Large intestine (tissue), 3 donors: ENCODE measurements around the gene NPRL2. TPM values are rescaled to one million over a fixed set of nuclear protein-coding genes. Genes with fewer than 3 reads are reported as not detected.

Source experiments
- DNase-seq, 2 donors: peaks; one replicate each; pipeline versions ENCODE4 v3.0.0 to v3.0.0-alpha.2; 2013
- H3K27ac ChIP-seq: one replicate; pipeline ENCODE4 v1.5.1; 2013; ENCODE audit warnings: low read length
- H3K27me3 ChIP-seq: 2 replicates; pipeline ENCODE4 v1.6.1; 2013; ENCODE audit warnings: low read length; ENCODE audit not compliant: control insufficient read depth, insufficient read depth
- H3K36me3 ChIP-seq: 2 replicates; pipeline ENCODE4 v1.6.1; 2013; ENCODE audit warnings: low read length; ENCODE audit not compliant: control insufficient read depth, insufficient read depth
- H3K4me1 ChIP-seq: one replicate; pipeline ENCODE4 v1.6.1; 2013; ENCODE audit warnings: low read length; ENCODE audit not compliant: control insufficient read depth, insufficient read depth
- H3K4me3 ChIP-seq: one replicate; pipeline ENCODE4 v1.5.1; 2013; ENCODE audit warnings: low read length
- H3K9me3 ChIP-seq: one replicate; pipeline ENCODE4 v1.6.1; 2013; ENCODE audit warnings: mild to moderate bottlenecking, low read depth, low read length, moderate library complexity; ENCODE audit not compliant: control insufficient read depth
- WGBS: methylation state at CpG from one replicate; pipeline ENCODE4 v1.1.5; 2013; ENCODE audit warnings: low lambda C conversion rate; ENCODE audit not compliant: insufficient coverage; 5-methylcytosine and 5-hydroxymethylcytosine counted together
- polyA plus RNA-seq: library from polyadenylated mRNA; unstranded; fragments of 120-200 nt; gene quantifications from one replicate; pipeline ENCODE4 v1.2.1, GENCODE V29; 2013

NPRL2 gene
- polyA plus RNA-seq, 1 donor: 20.7 TPM

DNA sequence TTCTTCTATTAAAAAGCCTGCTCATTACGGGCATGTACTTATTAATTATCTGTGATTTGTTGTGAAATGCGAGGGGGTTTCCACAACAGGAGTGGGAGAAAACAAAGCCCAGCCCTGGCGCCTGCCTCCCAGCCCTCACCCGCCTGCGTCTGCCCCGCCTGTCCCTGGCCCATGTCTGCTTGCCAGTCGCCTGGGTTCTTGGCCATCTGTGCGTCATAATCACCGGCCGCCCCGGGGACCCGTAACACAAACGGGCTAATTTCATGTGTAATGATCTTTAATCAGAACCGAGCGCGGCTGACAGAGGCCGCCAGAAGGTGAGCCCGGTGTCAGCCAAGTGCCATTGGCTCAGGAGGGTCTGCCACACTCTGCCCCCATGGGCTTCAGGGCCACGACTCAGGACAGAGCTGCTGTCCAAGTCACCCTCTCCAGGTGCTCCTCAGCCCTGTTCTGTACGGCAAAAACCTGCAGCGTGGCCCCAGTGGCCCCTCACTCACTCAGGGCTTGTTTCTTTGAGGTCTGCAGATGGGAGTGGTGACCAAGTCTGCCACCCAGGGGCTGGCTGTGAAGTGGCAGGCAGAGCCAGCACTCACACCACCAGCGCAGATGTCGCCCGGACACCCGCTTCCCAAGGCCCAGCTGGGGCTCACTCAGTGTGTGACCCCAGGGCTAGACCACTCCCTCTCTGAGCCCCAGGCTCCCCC, 37.6 kb upstream of the NPRL2 start:
- Histone ChIP-seq H3K9me3 (no peaks in the 10 kb centered on the region), H3K27me3 (no peaks in the 10 kb centered on the region), H3K36me3 (no peaks in the 10 kb centered on the region), H3K4me3 (no peak overlapping the region), H3K4me1 (peaks cover 17% of the 10 kb centered on the region), H3K27ac (no peak overlapping the region)
- WGBS: no CpG with 5 or more reads among the region's 25 CpGs
- DNase-seq: peak in 1 of 2 donors; percentile 21

- Histone ChIP-seq H3K4me1 (peaks cover 11% of the 10 kb centered on the region), H3K27ac (no peak overlapping the region), H3K9me3 (no peaks in the 10 kb centered on the region), H3K36me3 (no peaks in the 10 kb centered on the region), H3K4me3 (no peak overlapping the region), H3K27me3 (no peaks in the 10 kb centered on the region)
- DNase-seq: no peak
- WGBS: 80% methylated on average over 1 of the region's 13 CpGs
Observed at GRCh38 chr3:50385754-50386153, 35.2 kb upstream of the NPRL2 start.

- Histone ChIP-seq H3K36me3 (no peaks in the 10 kb centered on the region), H3K9me3 (no peaks in the 10 kb centered on the region), H3K27me3 (no peaks in the 10 kb centered on the region), H3K27ac (no peak overlapping the region), H3K4me3 (no peak overlapping the region), H3K4me1 (no peaks in the 10 kb centered on the region)
- DNase-seq: no peak
- WGBS: no CpG with 5 or more reads among the region's 6 CpGs
Observed at GRCh38 chr3:50383750-50384149, 33.2 kb upstream of the NPRL2 start.

DNA sequence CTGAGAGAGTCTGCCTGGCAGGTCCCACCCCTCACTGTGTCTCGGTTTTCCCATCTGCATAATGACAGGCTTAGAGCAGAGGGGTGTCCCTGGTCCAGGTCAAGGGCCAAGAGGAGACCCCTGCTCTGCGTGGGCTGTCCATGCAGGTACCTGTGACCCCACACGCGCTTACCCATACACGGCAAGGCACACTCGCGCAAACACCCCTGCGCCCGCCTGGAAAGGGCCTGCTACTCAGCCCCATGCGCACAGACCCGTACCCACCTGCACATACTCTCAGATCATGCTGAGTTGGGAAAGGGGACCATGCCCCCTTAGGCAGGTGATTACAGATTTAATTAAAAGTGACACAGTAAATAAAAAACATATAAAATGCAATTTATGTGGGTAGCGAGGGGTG, 32.1 kb upstream of the NPRL2 start:
- no CpG with 5 or more reads among the region's 12 CpGs for WGBS
- no peak for DNase-seq
- Histone ChIP-seq H3K27ac (no peak overlapping the region), H3K9me3 (no peaks in the 10 kb centered on the region), H3K27me3 (no peaks in the 10 kb centered on the region), H3K4me1 (no peaks in the 10 kb centered on the region), H3K36me3 (no peaks in the 10 kb centered on the region), H3K4me3 (no peak overlapping the region)

- no peak overlapping the region for H3K27ac ChIP-seq
- no peaks in the 10 kb centered on the region for H3K9me3 ChIP-seq
- WGBS: no CpG with 5 or more reads among the region's 4 CpGs
Observed at GRCh38 chr3:50381383-50381782, 30.8 kb upstream of the NPRL2 start.

DNA sequence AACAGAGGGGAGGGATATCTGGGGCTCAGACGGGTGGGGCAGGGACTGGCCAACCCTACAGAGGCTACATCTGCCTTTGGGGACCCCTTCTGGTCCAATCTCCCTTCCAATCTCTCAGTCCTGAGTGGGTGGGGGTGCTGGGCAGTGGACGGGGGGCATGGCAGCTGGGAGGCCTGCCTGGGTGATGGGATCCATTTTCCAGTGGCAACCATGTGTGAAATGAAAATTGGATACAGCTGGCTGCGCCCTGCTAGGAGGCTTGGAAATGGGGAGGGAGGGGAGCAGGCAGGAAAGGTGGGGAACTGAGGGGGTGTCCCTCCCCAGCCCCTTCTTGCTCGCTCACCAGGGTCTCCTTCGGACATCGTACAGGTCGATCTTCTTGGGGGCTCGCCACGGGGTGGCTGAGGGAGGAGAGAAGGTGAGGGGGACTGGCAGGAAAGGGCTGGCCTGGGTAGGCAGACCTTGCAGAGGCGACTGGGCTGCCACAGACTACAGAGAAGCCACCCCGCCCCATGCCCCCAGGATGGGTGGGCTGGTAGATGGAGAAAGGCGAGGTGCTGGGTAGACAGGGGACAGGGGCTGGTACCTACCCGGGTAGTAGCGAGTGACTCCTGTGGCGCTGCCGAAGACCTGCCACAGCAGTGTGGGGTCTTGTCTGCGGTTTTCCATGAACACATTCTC, 30.0 kb upstream of the NPRL2 start:
- no peaks in the 10 kb centered on the region for H3K9me3 ChIP-seq
- no CpG with 5 or more reads among the region's 17 CpGs for WGBS
- no peak overlapping the region for H3K4me3 ChIP-seq
- H3K27ac ChIP-seq: no peak overlapping the region
- no peaks in the 10 kb centered on the region for H3K36me3 ChIP-seq
- no peak for DNase-seq
- no peaks in the 10 kb centered on the region for H3K4me1 ChIP-seq
- no peaks in the 10 kb centered on the region for H3K27me3 ChIP-seq

More at GRCh38 chr3:50381383-50381782, 30.8 kb upstream of the NPRL2 start:
- Histone ChIP-seq H3K36me3 (no peaks in the 10 kb centered on the region), H3K4me1 (no peaks in the 10 kb centered on the region), H3K27me3 (no peaks in the 10 kb centered on the region), H3K4me3 (no peak overlapping the region)
- DNase-seq: no peak

- Histone ChIP-seq H3K27me3 (peaks cover 4% of the 10 kb centered on the region), H3K9me3 (no peaks in the 10 kb centered on the region), H3K4me3 (no peak overlapping the region), H3K4me1 (no peaks in the 10 kb centered on the region), H3K36me3 (no peaks in the 10 kb centered on the region), H3K27ac (no peak overlapping the region)
- no peak for DNase-seq
- WGBS: no CpG with 5 or more reads among the region's 17 CpGs
Observed at GRCh38 chr3:50378757-50379156, 28.2 kb upstream of the NPRL2 start.

GRCh38 chr3:50378024-50378423, 27.4 kb upstream of the NPRL2 start:
- Histone ChIP-seq H3K4me1 (no peaks in the 10 kb centered on the region), H3K36me3 (no peaks in the 10 kb centered on the region), H3K9me3 (no peaks in the 10 kb centered on the region), H3K4me3 (no peak overlapping the region), H3K27me3 (peaks cover 4% of the 10 kb centered on the region), H3K27ac (no peak overlapping the region)
- no peak for DNase-seq
- no CpG with 5 or more reads among the region's 6 CpGs for WGBS

DNA sequence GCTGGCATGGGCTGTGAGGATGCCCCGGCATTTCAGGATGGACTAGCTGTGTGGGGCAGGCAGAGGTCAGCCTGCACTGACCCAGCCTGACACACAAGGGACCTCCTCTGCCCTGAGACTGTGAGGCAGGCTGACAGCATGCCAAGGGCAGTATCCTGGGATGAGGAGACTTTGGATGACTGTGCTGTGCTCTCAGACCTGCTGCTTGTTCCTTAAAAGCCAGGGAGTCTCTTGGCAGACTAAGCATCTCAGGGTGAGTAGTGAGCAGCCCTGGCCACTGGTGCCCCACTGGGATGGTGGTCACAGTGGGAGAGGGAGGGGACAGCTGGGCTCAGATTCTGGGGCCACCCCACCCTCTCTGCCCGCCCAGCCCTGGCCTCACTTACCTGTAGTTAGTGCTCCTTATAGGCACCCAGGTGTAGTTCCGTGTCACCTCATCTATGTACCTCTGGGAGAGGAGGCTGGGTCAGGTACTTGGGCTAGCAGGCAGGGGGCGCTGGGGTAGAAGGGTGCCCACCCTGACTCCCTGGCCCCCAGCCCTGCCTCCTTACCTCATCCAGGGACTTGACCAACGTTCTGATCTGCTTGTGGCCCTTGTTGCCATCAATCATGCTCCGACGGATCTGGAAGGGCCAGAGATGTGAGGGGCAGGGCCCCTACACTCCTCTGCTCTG, 24.8 kb upstream of the NPRL2 start:
- Histone ChIP-seq H3K4me3 (no peak overlapping the region), H3K9me3 (no peaks in the 10 kb centered on the region), H3K4me1 (peaks cover 8% of the 10 kb centered on the region), H3K27me3 (peaks cover 4% of the 10 kb centered on the region), H3K36me3 (no peaks in the 10 kb centered on the region), H3K27ac (no peak overlapping the region)
- no CpG with 5 or more reads among the region's 7 CpGs for WGBS
- DNase-seq: no peak

- no peak for DNase-seq
- H3K36me3 ChIP-seq: no peaks in the 10 kb centered on the region
- no peak overlapping the region for H3K4me3 ChIP-seq
- no CpG with 5 or more reads among the region's 22 CpGs for WGBS
- no peaks in the 10 kb centered on the region for H3K9me3 ChIP-seq
- no peak overlapping the region for H3K27ac ChIP-seq
- peaks cover 8% of the 10 kb centered on the region for H3K4me1 ChIP-seq
- peaks cover 4% of the 10 kb centered on the region for H3K27me3 ChIP-seq
Observed at GRCh38 chr3:50374363-50375257, 24.0 kb upstream of the NPRL2 start.
